Endometrial microvascular endothelial cells (primary cell): ENCODE measurements around the gene COG2. TPM values are rescaled to one million over a fixed set of nuclear protein-coding genes. Genes with fewer than 3 reads are reported as not detected.
"Not testable (repeated sequence)": the region's sequence is repeated elsewhere in the genome, so short reads cannot be mapped to it uniquely, and the experiment has no call there.

Source experiments
- in situ Hi-C: cut with HindIII; loops from 2 replicates; pipeline ENCODE4 v1.10.0; 2017; ENCODE audit warnings: low sequenced_read_pairs, low pct_unique_long_range_greater_than_20kb; ENCODE audit errors: inconsistent ontology term
- total RNA-seq: library from RNA; depleted of rRNA; stranded (reverse); fragments of >200 nt; gene quantifications from one replicate; pipeline ENCODE4 v1.2.3, GENCODE V29; 2015; ENCODE audit errors: inconsistent ontology term

COG2 gene
- total RNA-seq, 1 donor from 2014 or later, result 27.4 TPM

GRCh38 chr1:230624097-230624713, 18.1 kb upstream of the COG2 start:
- in situ Hi-C loops, result no loop called here

DNA sequence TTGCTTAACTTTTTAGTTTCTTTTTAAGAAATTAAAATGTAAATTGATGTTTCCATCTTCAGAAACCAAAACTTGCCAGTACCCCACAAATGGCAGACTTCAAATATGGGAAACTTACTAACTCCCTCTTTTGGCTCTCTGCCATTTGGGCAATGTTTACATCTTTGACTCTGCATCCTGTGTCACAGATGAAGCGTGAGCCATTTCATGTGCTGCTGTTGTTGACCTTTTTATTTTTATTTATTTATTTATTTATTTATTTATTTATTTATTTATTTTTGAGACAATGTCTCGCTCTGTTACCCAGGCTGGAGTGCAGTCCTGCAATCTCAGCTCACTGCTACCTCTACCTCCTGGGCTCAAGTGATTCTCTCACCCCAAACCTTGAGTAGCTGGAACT, 16.0 kb upstream of the COG2 start:
- in situ Hi-C loops, result no loop called here

GRCh38 chr1:230627767-230628166, 14.5 kb upstream of the COG2 start:
- in situ Hi-C loops, result no loop called here

DNA sequence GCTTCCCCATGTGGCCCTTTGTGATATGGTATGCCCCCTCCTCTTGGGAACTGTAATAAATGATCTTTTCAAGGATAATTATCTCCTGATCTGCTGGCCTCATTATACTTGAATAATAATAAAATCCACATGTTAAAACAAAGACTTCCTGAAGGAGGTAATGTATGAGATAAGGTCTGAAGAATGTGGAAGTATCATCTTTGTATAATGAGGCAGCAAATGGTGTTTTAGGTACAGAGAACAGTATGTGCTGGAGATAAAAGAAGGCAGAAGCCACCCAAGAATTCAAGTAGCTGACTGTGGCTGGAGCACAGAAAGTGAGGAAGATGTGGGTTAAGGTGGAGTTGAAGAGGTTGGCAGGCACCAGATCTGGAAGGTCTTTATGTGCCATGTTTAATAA, 12.8 kb upstream of the COG2 start:
- in situ Hi-C loops, result no loop called here

DNA sequence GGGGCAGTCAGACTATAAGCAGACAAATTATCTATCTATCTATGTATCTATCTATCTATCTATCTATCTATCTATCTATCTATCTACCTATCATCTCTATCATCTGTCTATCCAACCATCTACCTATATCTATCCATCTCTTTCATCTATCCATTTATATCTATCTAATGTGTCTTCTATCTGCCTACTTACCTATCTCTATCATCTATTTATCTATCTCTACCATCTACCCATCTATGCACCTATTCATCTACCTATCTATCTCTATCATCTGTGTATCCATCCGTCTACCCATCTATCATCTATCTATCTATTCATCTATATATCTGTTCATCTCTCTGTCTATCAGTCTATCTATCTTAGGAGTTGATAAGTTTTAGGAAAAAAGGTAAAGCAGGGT, 10.8 kb upstream of the COG2 start:
- in situ Hi-C loops, result no loop called here

DNA sequence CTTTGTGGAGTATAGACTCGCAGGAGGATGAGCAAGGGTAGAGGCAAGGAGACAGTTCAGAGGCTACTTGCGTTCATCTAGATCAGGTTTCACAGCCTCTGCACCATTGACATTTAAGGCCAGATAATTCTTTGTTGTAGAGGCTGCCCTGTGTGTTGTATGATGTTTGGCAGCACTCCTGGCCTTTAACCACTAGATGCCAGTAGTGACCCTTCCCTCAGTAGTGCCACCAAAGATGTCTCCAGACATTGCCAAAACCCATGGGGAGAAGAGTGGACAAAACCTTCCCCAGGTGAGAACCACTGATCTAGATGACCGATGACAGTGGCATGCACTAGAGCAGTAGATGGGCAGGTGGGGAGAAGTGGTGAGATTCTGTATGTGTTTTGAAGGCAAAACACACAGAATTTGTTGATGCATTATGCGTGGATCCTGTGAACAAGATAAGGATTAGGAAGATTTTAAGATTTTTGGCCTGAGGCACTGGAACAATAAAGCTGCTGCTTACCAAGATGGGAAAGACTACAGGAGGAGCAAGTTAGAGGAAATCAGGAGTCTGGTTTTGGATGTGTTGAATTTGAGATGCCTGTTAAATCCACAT, 9.9 kb upstream of the COG2 start:
- in situ Hi-C loops, result no loop called here

DNA sequence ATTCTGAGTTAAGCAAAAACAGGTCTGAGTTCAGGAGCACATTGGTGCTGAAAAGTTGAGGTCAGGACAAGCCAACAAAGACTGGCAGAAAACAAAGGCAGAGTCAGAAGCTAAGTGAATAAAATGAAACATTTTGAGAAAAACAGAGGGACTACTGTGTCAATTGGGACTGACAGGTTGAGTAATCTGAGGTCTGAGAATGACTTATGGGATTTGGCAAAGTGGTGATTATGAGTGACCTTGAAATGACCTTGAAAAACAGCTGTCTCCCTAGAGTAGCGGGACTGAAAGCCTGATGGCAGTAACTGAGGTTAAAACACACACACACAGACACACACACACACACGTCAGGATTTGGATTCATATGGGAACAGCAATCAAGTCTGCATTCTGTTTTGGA, 8.8 kb upstream of the COG2 start:
- in situ Hi-C loops, result no loop called here

GRCh38 chr1:230634384-230634783, 7.9 kb upstream of the COG2 start:
- in situ Hi-C loops, result no loop called here

GRCh38 chr1:230636575-230637148, 5.6 kb upstream of the COG2 start:
- in situ Hi-C loops, result no loop called here

DNA sequence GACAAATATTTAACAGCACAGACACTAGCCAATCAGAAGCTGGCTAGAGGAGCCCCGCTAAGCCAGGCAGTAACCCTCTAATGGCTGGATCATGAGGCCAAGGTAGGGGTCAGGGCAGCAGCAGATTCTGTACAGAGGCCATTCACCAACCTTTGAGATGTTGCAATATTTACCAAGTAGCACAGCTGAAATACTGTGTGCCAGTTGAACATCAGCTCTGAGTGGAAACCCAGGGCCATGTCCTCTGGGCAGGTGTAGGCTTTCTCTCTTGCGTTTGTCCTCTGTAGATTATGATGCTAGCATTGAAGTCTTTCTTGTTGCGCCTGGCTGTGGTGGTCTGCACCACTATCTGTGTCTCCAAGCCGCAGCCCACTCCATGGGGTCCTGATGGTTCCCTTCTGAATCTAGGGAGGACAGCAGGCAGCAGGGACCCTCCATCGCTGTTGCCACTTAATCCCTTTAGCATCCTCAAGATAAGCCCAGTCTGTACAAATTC, 2.5 kb upstream of the COG2 start:
- in situ Hi-C loops, result no loop called here

GRCh38 chr1:230641346-230641745, 935 bp upstream of the COG2 start:
- in situ Hi-C loops, result no loop called here

DNA sequence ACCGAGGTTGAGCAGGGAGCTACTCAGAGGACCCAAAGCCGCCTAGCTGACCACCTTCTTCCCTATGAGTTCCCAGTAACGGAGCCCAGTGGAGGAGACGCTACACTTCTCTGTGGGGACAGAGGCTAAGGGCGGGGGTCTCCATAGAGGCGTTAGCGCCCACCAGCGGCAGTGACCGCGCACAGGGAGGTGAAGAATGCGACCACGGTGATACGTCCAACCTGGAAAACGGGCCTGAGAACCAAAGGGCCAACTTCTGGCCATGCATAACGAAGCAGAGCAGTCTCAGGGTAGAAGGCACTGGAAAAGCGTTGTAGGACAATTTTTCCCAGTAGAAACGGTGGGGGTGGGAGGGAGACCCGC, 400 bp upstream of the COG2 start:
- in situ Hi-C loops, result no loop called here

DNA sequence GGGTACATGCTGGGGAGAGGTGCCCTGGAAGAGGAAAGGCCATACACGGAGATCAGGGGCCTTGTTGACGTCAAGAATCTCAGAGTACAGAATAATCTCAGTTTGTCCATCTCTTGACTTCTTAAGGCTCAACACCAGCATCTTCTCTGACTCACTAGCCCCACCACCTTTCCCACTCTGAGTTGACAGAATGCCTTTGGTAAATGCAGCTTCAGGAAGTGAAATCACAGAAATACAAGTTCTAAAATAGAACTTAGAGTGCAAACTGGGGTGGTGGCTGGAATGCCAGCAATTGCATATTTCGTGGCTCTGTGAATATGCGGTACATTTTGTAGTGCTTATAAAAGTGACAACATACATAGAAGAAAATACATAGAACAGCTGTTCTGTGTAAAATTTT, 1.6 kb downstream of the COG2 start:
- in situ Hi-C loops, result no loop called here

DNA sequence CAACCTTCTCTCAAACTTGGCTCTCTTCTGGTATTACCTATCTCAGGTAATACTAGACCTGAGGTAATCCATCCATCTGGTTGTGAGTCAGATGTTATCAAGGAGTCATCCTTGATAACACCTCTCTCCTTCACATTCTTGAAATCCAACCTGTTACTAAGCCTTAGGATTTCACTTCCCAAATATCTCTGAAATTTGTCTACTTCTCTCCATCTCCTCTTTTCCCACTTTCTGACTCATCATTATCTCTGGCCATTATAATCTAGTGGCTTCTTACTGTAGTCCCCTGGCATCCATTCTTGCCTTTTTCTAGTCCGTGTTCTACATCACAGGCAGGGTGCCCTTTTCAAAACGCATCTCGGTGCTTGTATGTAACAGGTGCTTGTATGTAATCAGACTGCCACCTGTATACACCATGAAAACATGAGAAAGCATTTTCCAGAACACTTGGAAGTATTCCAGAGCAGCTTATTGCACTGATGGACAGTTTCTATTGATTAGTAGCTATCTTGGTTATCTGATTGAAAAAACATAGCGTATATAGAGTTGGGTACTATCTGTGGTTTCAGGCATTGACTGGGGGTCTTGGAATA, 4.5 kb downstream of the COG2 start:
- in situ Hi-C loops, result no loop called here

GRCh38 chr1:230647321-230647720, 5.0 kb downstream of the COG2 start:
- in situ Hi-C loops, result no loop called here

GRCh38 chr1:230648114-230648513, 5.8 kb downstream of the COG2 start:
- in situ Hi-C loops, result no loop called here

- in situ Hi-C loops, result no loop called here
Measured at GRCh38 chr1:230650300-230650699, 8.0 kb downstream of the COG2 start.

GRCh38 chr1:230651235-230651634, 9.0 kb downstream of the COG2 start:
- in situ Hi-C loops, result no loop called here

- in situ Hi-C loops, result not testable (repeated sequence)
Measured at GRCh38 chr1:230656719-230657118, 14.4 kb downstream of the COG2 start.

DNA sequence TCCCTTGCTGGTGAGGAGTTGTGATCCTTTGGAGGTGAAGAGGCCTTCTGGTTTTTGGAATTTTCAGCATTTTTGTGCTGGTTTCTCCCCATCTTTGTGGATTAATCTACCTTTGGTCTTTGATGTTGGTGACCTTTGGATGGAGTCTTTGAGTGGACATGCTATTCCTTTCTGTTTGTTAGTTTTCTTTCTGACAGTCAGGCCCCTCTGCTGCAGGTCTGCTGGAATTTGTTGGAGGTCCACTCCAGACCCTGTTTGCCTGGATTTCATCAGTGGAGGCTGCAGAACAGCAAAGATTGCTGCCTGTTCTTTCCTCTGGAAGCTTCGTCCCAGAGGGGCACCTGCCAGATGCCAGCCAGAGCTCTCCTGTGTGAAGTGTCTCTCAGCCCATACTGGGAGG, 15.8 kb downstream of the COG2 start:
- in situ Hi-C loops, result not testable (repeated sequence)
